ENCODE measurements around the gene SCN8A. TPM values are rescaled to one million over a fixed set of nuclear protein-coding genes. Genes with fewer than 3 reads are reported as not detected.

Gene SCN8A
- total RNA-seq, 3 donors from 2014 or later (not counting 1 experiment from before 2014, with no cell fraction given): 0.42 to 0.66 (median 0.65) TPM

DNA sequence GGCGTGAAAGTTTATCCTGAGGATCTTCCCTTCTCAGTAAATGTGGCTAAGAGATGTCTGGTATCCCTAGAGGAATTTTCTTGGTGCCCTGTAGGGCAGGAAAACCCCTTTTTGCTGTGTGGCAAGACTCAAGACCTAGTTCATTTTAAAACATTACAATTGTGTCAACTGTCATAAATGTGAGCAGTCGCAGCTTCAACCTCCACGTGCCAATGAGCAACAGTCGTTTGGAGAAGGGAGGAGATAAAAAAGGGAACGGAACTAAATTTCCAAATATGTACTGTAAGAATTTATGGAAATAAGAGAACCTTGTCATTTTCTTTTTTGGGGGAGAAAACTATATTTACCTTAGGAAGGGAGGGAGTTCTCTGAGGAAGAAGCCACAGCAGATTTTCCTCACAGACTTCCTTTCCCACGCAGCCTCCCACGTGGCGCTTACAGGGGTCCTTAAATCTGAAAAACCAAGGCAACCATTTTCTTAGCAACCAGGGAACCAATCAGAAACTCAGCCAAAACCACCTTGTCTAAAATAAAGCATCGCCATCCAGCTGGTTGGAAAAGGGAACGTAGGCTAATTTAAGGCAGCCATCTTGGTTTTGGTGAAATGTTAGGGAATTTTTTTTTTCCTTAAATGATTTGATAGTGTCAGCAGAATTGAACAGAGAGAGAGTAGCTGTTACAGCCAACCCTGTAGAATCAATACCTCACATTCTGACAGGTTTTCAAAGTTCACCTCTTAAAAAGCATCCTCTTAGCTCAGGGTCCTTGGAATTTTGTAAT, 158.4 kb downstream of the SCN8A start:
- Mint-ChIP-seq H3K27ac (no peak overlapping the region), H3K4me3 (no peak overlapping the region), H3K4me1 (no peaks in the 10 kb centered on the region), H3K36me3 (no peaks in the 10 kb centered on the region), H3K9me3 (no peaks in the 10 kb centered on the region), H3K27me3 (ENCODE audit: low read depth in 2 of 2) (peaks cover 6 to 17% of the 10 kb centered on the region in 2 donors)
- Histone ChIP-seq H3K36me3 (ENCODE audit: control insufficient read depth, insufficient read depth, low read length) (no peaks in the 10 kb centered on the region), H3K27ac (ENCODE audit: low read length) (no peak overlapping the region), H3K4me3 (ENCODE audit: low read length) (no peak overlapping the region), H3K4me1 (ENCODE audit: control insufficient read depth, insufficient read depth, low read length) (no peaks in the 10 kb centered on the region), H3K9me3 (ENCODE audit: control insufficient read depth, insufficient read depth, low read length) (no peaks in the 10 kb centered on the region), H3K27me3 (ENCODE audit: control insufficient read depth, insufficient read depth, low read length) (no peaks in the 10 kb centered on the region)
- TF ChIP-seq, protein P1, sequence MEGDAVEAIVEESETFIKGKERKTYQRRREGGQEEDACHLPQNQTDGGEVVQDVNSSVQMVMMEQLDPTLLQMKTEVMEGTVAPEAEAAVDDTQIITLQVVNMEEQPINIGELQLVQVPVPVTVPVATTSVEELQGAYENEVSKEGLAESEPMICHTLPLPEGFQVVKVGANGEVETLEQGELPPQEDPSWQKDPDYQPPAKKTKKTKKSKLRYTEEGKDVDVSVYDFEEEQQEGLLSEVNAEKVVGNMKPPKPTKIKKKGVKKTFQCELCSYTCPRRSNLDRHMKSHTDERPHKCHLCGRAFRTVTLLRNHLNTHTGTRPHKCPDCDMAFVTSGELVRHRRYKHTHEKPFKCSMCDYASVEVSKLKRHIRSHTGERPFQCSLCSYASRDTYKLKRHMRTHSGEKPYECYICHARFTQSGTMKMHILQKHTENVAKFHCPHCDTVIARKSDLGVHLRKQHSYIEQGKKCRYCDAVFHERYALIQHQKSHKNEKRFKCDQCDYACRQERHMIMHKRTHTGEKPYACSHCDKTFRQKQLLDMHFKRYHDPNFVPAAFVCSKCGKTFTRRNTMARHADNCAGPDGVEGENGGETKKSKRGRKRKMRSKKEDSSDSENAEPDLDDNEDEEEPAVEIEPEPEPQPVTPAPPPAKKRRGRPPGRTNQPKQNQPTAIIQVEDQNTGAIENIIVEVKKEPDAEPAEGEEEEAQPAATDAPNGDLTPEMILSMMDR (IDR thresholded peaks at IDR 0.05): no peak
- 90% methylated on average over 10 of the region's 10 CpGs for WGBS (ENCODE audit: insufficient coverage)
- ATAC-seq (no peak), DNase-seq (no peak)
- intact Hi-C loops (cut with micrococcal nuclease): no loop called here

DNA sequence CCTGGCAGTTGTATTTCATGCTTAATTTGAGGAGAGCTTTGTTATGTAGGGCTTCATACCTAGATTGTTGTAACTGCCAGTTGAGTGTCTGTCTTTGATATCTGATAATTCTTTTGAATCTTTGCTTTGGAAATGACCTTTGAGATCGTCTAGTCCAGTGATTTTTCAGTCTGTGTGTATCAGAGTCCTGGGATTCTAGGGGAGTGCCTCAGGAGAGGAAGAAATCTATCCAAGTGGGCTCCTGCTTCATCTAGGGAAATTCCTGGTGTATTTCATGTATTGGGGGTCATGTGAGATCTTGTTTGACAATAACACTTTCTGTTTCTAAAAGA, 158.9 kb downstream of the SCN8A start:
- no peak overlapping the region for H3K4me3 ChIP-seq (ENCODE audit: low read length)
- WGBS (ENCODE audit: insufficient coverage): 94% methylated on average over 1 of the region's 1 CpG
- H3K36me3 ChIP-seq (ENCODE audit: control insufficient read depth, insufficient read depth, low read length): no peaks in the 10 kb centered on the region
- intact Hi-C loops (cut with micrococcal nuclease): no loop called here
- Mint-ChIP-seq H3K36me3 (no peaks in the 10 kb centered on the region), H3K4me1 (no peaks in the 10 kb centered on the region), H3K9me3 (no peaks in the 10 kb centered on the region), H3K4me3 (no peak overlapping the region), H3K27me3 (ENCODE audit: low read depth in 2 of 2) (peaks cover 6 to 17% of the 10 kb centered on the region in 2 donors), H3K27ac (no peak overlapping the region)
- TF ChIP-seq, protein P1 (IDR thresholded peaks at IDR 0.05): no peak
- no peaks in the 10 kb centered on the region for H3K27me3 ChIP-seq (ENCODE audit: control insufficient read depth, insufficient read depth, low read length)
- H3K9me3 ChIP-seq (ENCODE audit: control insufficient read depth, insufficient read depth, low read length): no peaks in the 10 kb centered on the region
- no peak overlapping the region for H3K27ac ChIP-seq (ENCODE audit: low read length)
- no peaks in the 10 kb centered on the region for H3K4me1 ChIP-seq (ENCODE audit: control insufficient read depth, insufficient read depth, low read length)
- no peak for DNase-seq
- no peak for ATAC-seq

DNA sequence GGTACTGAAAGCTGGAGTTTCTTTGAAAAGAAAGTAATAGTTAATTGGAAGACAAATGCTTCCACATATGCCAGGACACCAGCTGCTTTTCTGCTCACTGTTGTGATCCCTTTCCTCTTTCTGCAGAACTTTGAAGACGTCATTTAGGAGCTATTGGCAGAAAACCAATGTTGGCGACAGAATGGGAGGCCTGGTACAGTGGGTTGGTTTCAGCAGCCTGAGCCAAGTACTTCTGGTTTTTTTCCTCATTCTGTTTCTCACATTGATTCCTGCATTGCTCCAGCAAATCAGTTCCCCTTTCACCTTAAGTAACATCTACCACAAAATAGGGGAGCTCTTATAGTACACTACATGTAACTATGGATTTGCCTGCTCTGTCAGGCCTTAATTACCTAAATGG, 160.6 kb downstream of the SCN8A start:
- WGBS (ENCODE audit: insufficient coverage): 52% methylated on average over 2 of the region's 2 CpGs
- Histone ChIP-seq H3K4me3 (ENCODE audit: low read length) (no peak overlapping the region), H3K9me3 (ENCODE audit: control insufficient read depth, insufficient read depth, low read length) (no peaks in the 10 kb centered on the region), H3K27me3 (ENCODE audit: control insufficient read depth, insufficient read depth, low read length) (no peaks in the 10 kb centered on the region), H3K27ac (ENCODE audit: low read length) (no peak overlapping the region), H3K36me3 (ENCODE audit: control insufficient read depth, insufficient read depth, low read length) (no peaks in the 10 kb centered on the region), H3K4me1 (ENCODE audit: control insufficient read depth, insufficient read depth, low read length) (no peaks in the 10 kb centered on the region)
- H3K27ac Mint-ChIP-seq: no peak overlapping the region
- ATAC-seq (no peak), DNase-seq (no peak)
- H3K36me3 Mint-ChIP-seq: no peaks in the 10 kb centered on the region
- H3K27me3 Mint-ChIP-seq (ENCODE audit: low read depth in 2 of 2): peaks cover 12 to 28% of the 10 kb centered on the region in 2 donors
- H3K4me3 Mint-ChIP-seq: no peak overlapping the region
- H3K4me1 Mint-ChIP-seq: no peaks in the 10 kb centered on the region
- no peaks in the 10 kb centered on the region for H3K9me3 Mint-ChIP-seq
- TF ChIP-seq, protein P1 (IDR thresholded peaks at IDR 0.05): no peak
- intact Hi-C loops (cut with micrococcal nuclease): no loop called here
